ENCODE measurements around the gene CADM2. TPM values are rescaled to one million over a fixed set of nuclear protein-coding genes. Genes with fewer than 3 reads are reported as not detected.

Gene CADM2
- total RNA-seq, 1 experiment from 2014 or later: 0.64 TPM

DNA sequence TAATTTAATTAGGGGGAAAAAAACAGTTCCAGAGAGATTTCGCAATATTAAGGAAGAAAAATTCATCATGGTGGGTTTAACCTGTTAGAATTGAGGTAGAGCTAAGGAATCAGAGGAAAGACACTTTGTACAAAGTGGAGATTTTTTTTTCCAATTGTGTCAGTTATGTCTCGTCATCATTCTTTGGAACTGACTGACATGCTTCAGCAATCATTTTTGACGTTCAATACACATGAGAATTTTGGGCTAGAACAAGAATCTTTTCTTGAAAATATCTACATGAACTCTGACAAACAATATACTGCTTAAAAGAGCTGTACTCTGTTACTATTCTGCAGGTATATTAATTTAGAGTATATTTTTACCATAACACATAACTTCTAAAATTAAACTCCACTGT, 878.6 kb downstream of the CADM2 start:
- BruUV-seq (replicated peaks): no TSS peak
- Histone ChIP-seq H3K4me3 (ENCODE audit: low read depth in 2 of 2, low read length in 2 of 2) (no peak overlapping the region), H3K9me3 (ENCODE audit: control insufficient read depth, insufficient read depth, low read depth, low read length) (no peaks in the 10 kb centered on the region), H3K36me3 (ENCODE audit: control insufficient read depth, insufficient read depth, low read length) (no peaks in the 10 kb centered on the region), H3K4me1 (ENCODE audit: control insufficient read depth, insufficient read depth, low read length) (no peaks in the 10 kb centered on the region), H3K27me3 (ENCODE audit: control insufficient read depth, insufficient read depth, low read length) (no peaks in the 10 kb centered on the region), H3K27ac (ENCODE audit: low read length) (no peak overlapping the region)
- TF ChIP-seq POLR2AphosphoS5 (IDR thresholded peaks at IDR 0.05; ENCODE audit: low read depth, low read length): no peak
- TF ChIP-seq, protein P1, sequence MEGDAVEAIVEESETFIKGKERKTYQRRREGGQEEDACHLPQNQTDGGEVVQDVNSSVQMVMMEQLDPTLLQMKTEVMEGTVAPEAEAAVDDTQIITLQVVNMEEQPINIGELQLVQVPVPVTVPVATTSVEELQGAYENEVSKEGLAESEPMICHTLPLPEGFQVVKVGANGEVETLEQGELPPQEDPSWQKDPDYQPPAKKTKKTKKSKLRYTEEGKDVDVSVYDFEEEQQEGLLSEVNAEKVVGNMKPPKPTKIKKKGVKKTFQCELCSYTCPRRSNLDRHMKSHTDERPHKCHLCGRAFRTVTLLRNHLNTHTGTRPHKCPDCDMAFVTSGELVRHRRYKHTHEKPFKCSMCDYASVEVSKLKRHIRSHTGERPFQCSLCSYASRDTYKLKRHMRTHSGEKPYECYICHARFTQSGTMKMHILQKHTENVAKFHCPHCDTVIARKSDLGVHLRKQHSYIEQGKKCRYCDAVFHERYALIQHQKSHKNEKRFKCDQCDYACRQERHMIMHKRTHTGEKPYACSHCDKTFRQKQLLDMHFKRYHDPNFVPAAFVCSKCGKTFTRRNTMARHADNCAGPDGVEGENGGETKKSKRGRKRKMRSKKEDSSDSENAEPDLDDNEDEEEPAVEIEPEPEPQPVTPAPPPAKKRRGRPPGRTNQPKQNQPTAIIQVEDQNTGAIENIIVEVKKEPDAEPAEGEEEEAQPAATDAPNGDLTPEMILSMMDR (IDR thresholded peaks at IDR 0.05): no peak
- TF ChIP-seq, protein P2, sequence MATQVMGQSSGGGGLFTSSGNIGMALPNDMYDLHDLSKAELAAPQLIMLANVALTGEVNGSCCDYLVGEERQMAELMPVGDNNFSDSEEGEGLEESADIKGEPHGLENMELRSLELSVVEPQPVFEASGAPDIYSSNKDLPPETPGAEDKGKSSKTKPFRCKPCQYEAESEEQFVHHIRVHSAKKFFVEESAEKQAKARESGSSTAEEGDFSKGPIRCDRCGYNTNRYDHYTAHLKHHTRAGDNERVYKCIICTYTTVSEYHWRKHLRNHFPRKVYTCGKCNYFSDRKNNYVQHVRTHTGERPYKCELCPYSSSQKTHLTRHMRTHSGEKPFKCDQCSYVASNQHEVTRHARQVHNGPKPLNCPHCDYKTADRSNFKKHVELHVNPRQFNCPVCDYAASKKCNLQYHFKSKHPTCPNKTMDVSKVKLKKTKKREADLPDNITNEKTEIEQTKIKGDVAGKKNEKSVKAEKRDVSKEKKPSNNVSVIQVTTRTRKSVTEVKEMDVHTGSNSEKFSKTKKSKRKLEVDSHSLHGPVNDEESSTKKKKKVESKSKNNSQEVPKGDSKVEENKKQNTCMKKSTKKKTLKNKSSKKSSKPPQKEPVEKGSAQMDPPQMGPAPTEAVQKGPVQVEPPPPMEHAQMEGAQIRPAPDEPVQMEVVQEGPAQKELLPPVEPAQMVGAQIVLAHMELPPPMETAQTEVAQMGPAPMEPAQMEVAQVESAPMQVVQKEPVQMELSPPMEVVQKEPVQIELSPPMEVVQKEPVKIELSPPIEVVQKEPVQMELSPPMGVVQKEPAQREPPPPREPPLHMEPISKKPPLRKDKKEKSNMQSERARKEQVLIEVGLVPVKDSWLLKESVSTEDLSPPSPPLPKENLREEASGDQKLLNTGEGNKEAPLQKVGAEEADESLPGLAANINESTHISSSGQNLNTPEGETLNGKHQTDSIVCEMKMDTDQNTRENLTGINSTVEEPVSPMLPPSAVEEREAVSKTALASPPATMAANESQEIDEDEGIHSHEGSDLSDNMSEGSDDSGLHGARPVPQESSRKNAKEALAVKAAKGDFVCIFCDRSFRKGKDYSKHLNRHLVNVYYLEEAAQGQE (IDR thresholded peaks at IDR 0.05; ENCODE audit: insufficient read depth in 1 of 2, low read depth in 2 of 2, low read length in 1 of 2): no peak
- no peak for TF ChIP-seq TCF7L2 (IDR thresholded peaks at IDR 0.05; ENCODE audit: low read depth, low read length)
- TF ChIP-seq SIN3A (IDR thresholded peaks at IDR 0.05; ENCODE audit: borderline replicate concordance, insufficient read depth, low read depth, low read length): no peak
- no peak for DNase-seq (ENCODE audit: low read depth, low spot score)
- POLR2A ChIA-PET: no interaction called here
- CTCF ChIA-PET: no interaction called here
- intact Hi-C loops (cut with micrococcal nuclease; ENCODE audit: unreplicated experiment) (no loop called here), in situ Hi-C loops (cut with HindIII; ENCODE audit: low pct_unique_long_range_greater_than_20kb, low sequenced_read_pairs) (no loop called here)
- ATAC-seq: no peak

DNA sequence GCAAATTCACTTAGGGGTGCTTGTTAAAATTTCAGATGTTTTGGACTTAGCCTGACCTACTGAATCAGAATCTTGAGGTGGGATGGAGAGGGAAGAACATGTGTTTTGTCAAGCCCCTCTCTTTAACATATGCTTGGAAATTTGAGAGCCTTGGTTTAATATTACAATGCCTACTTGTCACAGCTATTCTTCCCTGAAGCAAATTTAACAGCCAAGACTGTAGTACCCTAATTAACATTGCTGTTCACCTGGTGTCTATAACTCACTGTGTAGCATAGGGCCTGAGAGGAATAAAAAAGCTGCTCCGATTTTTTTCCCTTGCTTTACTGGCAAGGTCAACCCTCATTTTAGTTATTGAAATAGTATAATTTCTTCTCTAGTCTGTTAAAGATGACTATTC, 880.1 kb downstream of the CADM2 start:
- in situ Hi-C loops (cut with HindIII; ENCODE audit: low pct_unique_long_range_greater_than_20kb, low sequenced_read_pairs) (no loop called here), intact Hi-C loops (cut with micrococcal nuclease; ENCODE audit: unreplicated experiment) (no loop called here)
- ATAC-seq (no peak), DNase-seq (ENCODE audit: low read depth, low spot score) (no peak)
- BruUV-seq (replicated peaks): no TSS peak
- Histone ChIP-seq H3K4me3 (ENCODE audit: low read depth in 2 of 2, low read length in 2 of 2) (no peak overlapping the region), H3K4me1 (ENCODE audit: control insufficient read depth, insufficient read depth, low read length) (no peaks in the 10 kb centered on the region), H3K9me3 (ENCODE audit: control insufficient read depth, insufficient read depth, low read depth, low read length) (no peaks in the 10 kb centered on the region), H3K27me3 (ENCODE audit: control insufficient read depth, insufficient read depth, low read length) (no peaks in the 10 kb centered on the region), H3K36me3 (ENCODE audit: control insufficient read depth, insufficient read depth, low read length) (no peaks in the 10 kb centered on the region), H3K27ac (ENCODE audit: low read length) (no peak overlapping the region)
- POLR2A ChIA-PET: no interaction called here
- CTCF ChIA-PET: no interaction called here
- TF ChIP-seq POLR2AphosphoS5 (IDR thresholded peaks at IDR 0.05; ENCODE audit: low read depth, low read length) (no peak), SIN3A (IDR thresholded peaks at IDR 0.05; ENCODE audit: borderline replicate concordance, insufficient read depth, low read depth, low read length) (no peak)
- TF ChIP-seq, protein P1 (IDR thresholded peaks at IDR 0.05): no peak
- TF ChIP-seq, protein P2 (IDR thresholded peaks at IDR 0.05; ENCODE audit: insufficient read depth in 1 of 2, low read depth in 2 of 2, low read length in 1 of 2): no peak
